Measurements from ENCODE around the gene MBNL1. TPM values are rescaled to one million over a fixed set of nuclear protein-coding genes. Genes with fewer than 3 reads are reported as not detected.
A peak's percentile ranks its signal among the peaks of the same experiment; 100 is the strongest.

MBNL1 gene
- total and polyA plus RNA-seq, 5 experiments from 2014 or later, result 298 to 423 (median 370) TPM

- H3K9me3 Mint-ChIP-seq, result peaks cover 0 to 8% (median 0%) of the 10 kb centered on the region in 9 donors
- DNase-seq, result no peak
- H3K4me1 Mint-ChIP-seq, result peaks cover 34 to 76% (median 71%) of the 10 kb centered on the region in 4 donors
- H3K36me3 Mint-ChIP-seq, result peaks cover 0 to 6% (median 0%) of the 10 kb centered on the region in 3 donors
- no peaks in the 10 kb centered on the region for H3K27me3 Mint-ChIP-seq
- H3K4me3 Mint-ChIP-seq, result peak overlapping the region in 9 of 10 donors; percentile 11 to 82 (median 54)
- POLR2A ChIA-PET, result interaction anchor here (10.3 to 12.9 kb wide), 2 partner anchors 9 to 16 kb away, joined by 123 to 194 read pairs; partner anchors contain the start of gene MBNL1
- H3K27ac Mint-ChIP-seq, result peak overlapping the region; percentile 76 to 98 (median 91)
- no peak for ATAC-seq
Observed at GRCh38 chr3:152253514-152253913, 15.2 kb upstream of the MBNL1 start.

- H3K4me1 Mint-ChIP-seq, result peaks cover 37 to 81% (median 76%) of the 10 kb centered on the region in 4 donors
- peak overlapping the region; percentile 76 to 98 (median 91) for H3K27ac Mint-ChIP-seq
- POLR2A ChIA-PET, result interaction anchor here (1.2 to 12.9 kb wide), 5 partner anchors 10 to 55 kb away, joined by 3 to 194 read pairs (median 13); partner anchors contain the start of gene MBNL1
- peak overlapping the region; percentile 4 to 82 (median 61) for H3K4me3 Mint-ChIP-seq
- DNase-seq (no peak), ATAC-seq (no peak)
- H3K9me3 Mint-ChIP-seq, result peaks cover 0 to 8% (median 0%) of the 10 kb centered on the region in 9 donors
- no peaks in the 10 kb centered on the region for H3K27me3 Mint-ChIP-seq
- peaks cover 0 to 6% (median 0%) of the 10 kb centered on the region in 3 donors for H3K36me3 Mint-ChIP-seq
Observed at GRCh38 chr3:152254041-152254440, 14.7 kb upstream of the MBNL1 start.

DNA sequence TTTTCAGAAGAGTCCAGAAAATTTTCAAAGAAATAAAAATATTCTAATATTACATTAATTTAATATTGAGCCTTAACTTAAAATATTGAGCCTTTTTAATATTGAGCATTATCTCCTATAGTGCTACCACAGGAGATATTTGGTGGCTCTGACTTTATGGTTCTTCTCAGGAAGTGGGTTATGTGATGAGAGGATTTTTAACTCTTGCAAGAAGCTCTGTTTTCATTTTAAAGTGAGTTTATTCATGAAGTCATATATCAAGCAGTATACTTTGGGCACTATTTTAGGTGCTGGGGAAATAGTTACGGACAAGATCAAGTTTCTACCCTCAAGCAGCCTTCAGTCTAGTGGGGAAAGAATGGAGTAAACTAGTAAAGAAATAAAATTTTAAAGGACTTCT is 13.4 kb upstream of the MBNL1 start:
- DNase-seq, result peak in 1 of 10 donors; percentile 49
- H3K27ac Mint-ChIP-seq, result peak overlapping the region; percentile 88 to 98 (median 92)
- peak overlapping the region; percentile 59 to 84 (median 78) for H3K4me3 Mint-ChIP-seq
- H3K27me3 Mint-ChIP-seq, result no peaks in the 10 kb centered on the region
- peak; percentile 12 to 32 for ATAC-seq
- POLR2A ChIA-PET, result interaction anchor here (0.9 to 12.9 kb wide), 6 partner anchors 11 to 56 kb away, joined by 3 to 194 read pairs (median 9); partner anchors contain the start of gene MBNL1
- H3K9me3 Mint-ChIP-seq, result peaks cover 0 to 8% (median 0%) of the 10 kb centered on the region in 9 donors
- H3K4me1 Mint-ChIP-seq, result peaks cover 43 to 93% (median 86%) of the 10 kb centered on the region in 4 donors
- peaks cover 0 to 6% (median 0%) of the 10 kb centered on the region in 3 donors for H3K36me3 Mint-ChIP-seq

DNA sequence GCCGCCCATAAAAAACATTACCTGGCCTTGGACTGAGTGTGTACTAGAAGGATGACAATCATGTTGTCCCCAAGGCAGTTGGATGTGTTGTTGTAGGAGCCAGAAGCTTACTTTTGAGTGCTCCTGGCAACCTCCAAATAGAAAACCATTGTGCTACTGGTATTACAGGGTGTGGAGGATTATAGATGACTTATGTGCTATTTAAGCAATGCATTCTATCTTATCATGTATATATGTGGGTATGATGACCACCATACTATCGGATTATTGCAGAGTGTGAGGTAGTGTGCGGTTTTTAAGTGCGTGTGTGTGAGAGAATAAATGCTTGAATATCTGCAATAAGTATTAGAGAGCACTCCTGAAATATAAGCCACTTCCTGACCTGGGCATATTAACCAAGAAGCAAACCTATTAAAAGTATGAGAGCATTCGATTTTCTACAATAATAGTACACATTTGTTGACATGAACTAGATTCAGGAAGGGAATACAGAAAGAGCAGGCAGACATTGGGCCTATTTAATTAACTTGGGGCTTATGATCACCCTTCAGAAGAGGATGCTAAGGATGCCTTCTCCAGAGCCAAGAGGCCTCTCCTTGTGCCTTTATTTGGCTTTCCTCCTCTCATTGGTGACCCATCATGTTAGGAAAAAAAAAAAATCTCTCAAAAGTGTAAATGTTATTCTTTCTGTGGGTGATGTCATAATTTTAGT is 11.7 kb upstream of the MBNL1 start:
- no peak for DNase-seq
- Mint-ChIP-seq H3K27me3 (no peaks in the 10 kb centered on the region), H3K36me3 (peaks cover 0 to 7% (median 0%) of the 10 kb centered on the region in 3 donors), H3K4me1 (peaks cover 42 to 95% (median 91%) of the 10 kb centered on the region in 4 donors), H3K9me3 (peaks cover 0 to 2% (median 0%) of the 10 kb centered on the region in 9 donors), H3K4me3 (peak overlapping the region; percentile 46 to 82 (median 70)), H3K27ac (peak overlapping the region; percentile 89 to 98 (median 92))
- peak; percentile 8 to 24 for ATAC-seq
- POLR2A ChIA-PET, result interaction anchor here (0.5 to 12.9 kb wide), 6 partner anchors 12 to 69 kb away, joined by 3 to 194 read pairs (median 3); partner anchors contain the start of gene MBNL1

DNA sequence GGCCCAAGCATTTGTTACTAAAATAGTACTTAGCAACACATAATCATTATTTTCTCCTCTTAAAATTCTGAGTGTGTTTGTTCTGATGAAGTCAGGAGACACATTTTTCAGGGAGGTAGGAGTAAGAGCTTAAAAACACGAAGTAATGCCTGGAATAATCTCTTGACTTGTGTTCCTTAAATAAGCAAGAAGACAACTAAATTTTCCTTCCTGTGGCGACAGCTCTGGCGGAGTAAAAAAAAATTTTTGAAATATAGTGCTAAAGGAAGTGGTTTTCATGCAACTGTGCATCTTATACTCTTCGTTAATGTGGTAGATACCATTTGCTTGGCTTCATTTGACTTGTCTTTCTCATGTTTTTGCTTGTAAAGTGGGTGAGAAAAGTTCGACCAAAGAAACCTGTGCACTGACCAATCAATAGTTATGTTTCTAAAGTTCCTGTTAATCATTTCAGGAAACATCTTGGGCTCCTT is 11.1 kb upstream of the MBNL1 start:
- ATAC-seq, result peak; percentile 41 to 65
- H3K36me3 Mint-ChIP-seq, result peaks cover 0 to 10% (median 3%) of the 10 kb centered on the region in 3 donors

GRCh38 chr3:152258448-152259393 is 10.0 kb upstream of the MBNL1 start:
- Mint-ChIP-seq H3K27me3 (no peaks in the 10 kb centered on the region), H3K4me3 (peak overlapping the region; percentile 60 to 88 (median 82)), H3K36me3 (peaks cover 0 to 8% (median 3%) of the 10 kb centered on the region in 3 donors), H3K27ac (peak overlapping the region; percentile 93 to 99 (median 96)), H3K4me1 (peaks cover 33 to 88% (median 84%) of the 10 kb centered on the region in 4 donors), H3K9me3 (peaks cover 0 to 2% (median 0%) of the 10 kb centered on the region in 9 donors)
- POLR2A ChIA-PET, result interaction anchor here (0.5 to 12.9 kb wide), 7 partner anchors 10 to 188 kb away, joined by 3 to 194 read pairs (median 3); partner anchors contain the start of gene MBNL1
- ATAC-seq, result peak; percentile 68 to 74
- DNase-seq, result peak in 9 of 10 donors; percentile 29 to 86 (median 59)

More for the DNA sequence above, 11.1 kb upstream of the MBNL1 start:
- Mint-ChIP-seq H3K4me1 (peaks cover 43 to 94% (median 90%) of the 10 kb centered on the region in 4 donors), H3K27ac (peak overlapping the region; percentile 89 to 98 (median 92)), H3K9me3 (peaks cover 0 to 2% (median 0%) of the 10 kb centered on the region in 9 donors), H3K4me3 (peak overlapping the region; percentile 46 to 82 (median 70)), H3K27me3 (no peaks in the 10 kb centered on the region)
- peak in 5 of 10 donors; percentile 47 to 77 (median 66) for DNase-seq
- POLR2A ChIA-PET, result interaction anchor here (0.5 to 12.9 kb wide), 7 partner anchors 12 to 59 kb away, joined by 3 to 194 read pairs (median 3); partner anchors contain the start of gene MBNL1

DNA sequence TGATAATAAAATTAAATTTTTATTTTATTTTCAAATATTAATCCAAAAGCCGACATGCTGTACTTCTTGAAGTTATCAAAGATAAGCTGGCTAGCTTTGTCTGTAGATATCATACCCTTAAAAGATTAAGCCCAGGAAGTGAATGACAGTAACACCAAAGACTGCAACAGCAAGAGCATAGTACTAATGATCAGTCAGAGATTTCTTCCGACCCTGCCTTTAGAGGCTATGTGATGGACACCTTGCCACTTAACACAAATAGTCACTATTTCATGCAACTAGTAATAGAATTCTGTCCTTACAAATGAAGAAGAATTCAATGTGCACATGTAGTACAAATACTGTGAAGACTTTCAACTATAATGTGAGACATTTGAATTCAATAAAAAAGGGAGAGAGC is 9.3 kb upstream of the MBNL1 start:
- peaks cover 0 to 5% (median 0%) of the 10 kb centered on the region in 9 donors for H3K9me3 Mint-ChIP-seq
- H3K36me3 Mint-ChIP-seq, result peaks cover 0 to 10% (median 6%) of the 10 kb centered on the region in 3 donors
- H3K27ac Mint-ChIP-seq, result peak overlapping the region; percentile 86 to 99 (median 92)
- DNase-seq (no peak), ATAC-seq (peak in 1 of 2 donors; percentile 16)
- H3K4me1 Mint-ChIP-seq, result peaks cover 33 to 88% (median 84%) of the 10 kb centered on the region in 4 donors
- H3K27me3 Mint-ChIP-seq, result no peaks in the 10 kb centered on the region
- peak overlapping the region in 9 of 10 donors; percentile 59 to 82 (median 75) for H3K4me3 Mint-ChIP-seq
- POLR2A ChIA-PET, result interaction anchor here (1.2 to 12.9 kb wide), 3 partner anchors 10 to 66 kb away, joined by 4 to 194 read pairs (median 123); partner anchors contain the start of gene MBNL1

- DNase-seq (no peak), ATAC-seq (no peak)
- H3K9me3 Mint-ChIP-seq, result peaks cover 0 to 5% (median 0%) of the 10 kb centered on the region in 9 donors
- H3K4me3 Mint-ChIP-seq, result peak overlapping the region in 9 of 10 donors; percentile 45 to 82 (median 61)
- H3K27ac Mint-ChIP-seq, result peak overlapping the region; percentile 75 to 99 (median 92)
- no peaks in the 10 kb centered on the region for H3K27me3 Mint-ChIP-seq
- POLR2A ChIA-PET, result interaction anchor here (1.2 to 12.9 kb wide), 3 partner anchors 9 to 66 kb away, joined by 4 to 194 read pairs (median 123); partner anchors contain the start of gene MBNL1
- H3K4me1 Mint-ChIP-seq, result peaks cover 33 to 86% (median 82%) of the 10 kb centered on the region in 4 donors
- H3K36me3 Mint-ChIP-seq, result peaks cover 0 to 11% (median 6%) of the 10 kb centered on the region in 3 donors
Observed at GRCh38 chr3:152260026-152260425, 8.7 kb upstream of the MBNL1 start.

- Mint-ChIP-seq H3K27ac (peak overlapping the region; percentile 11 to 96 (median 88)), H3K9me3 (peaks cover 0 to 4% (median 0%) of the 10 kb centered on the region in 9 donors), H3K36me3 (peaks cover 0 to 11% (median 6%) of the 10 kb centered on the region in 3 donors), H3K4me3 (peak overlapping the region in 9 of 10 donors; percentile 29 to 82 (median 50)), H3K4me1 (peaks cover 30 to 87% (median 80%) of the 10 kb centered on the region in 4 donors), H3K27me3 (no peaks in the 10 kb centered on the region)
- DNase-seq (no peak), ATAC-seq (no peak)
- POLR2A ChIA-PET, result interaction anchor here (0.6 to 12.9 kb wide), 4 partner anchors 9 to 781 kb away, joined by 5 to 194 read pairs (median 65); partner anchors contain the start of gene MBNL1
Observed at GRCh38 chr3:152260529-152260928, 8.2 kb upstream of the MBNL1 start.

GRCh38 chr3:152261329-152261728 is 7.4 kb upstream of the MBNL1 start:
- Mint-ChIP-seq H3K27ac (peak overlapping the region; percentile 11 to 93 (median 78)), H3K9me3 (peaks cover 0 to 4% (median 0%) of the 10 kb centered on the region in 9 donors), H3K4me3 (peak overlapping the region in 3 of 10 donors; percentile 6 to 82 (median 12)), H3K27me3 (no peaks in the 10 kb centered on the region), H3K36me3 (peaks cover 0 to 11% (median 6%) of the 10 kb centered on the region in 3 donors), H3K4me1 (peaks cover 29 to 86% (median 78%) of the 10 kb centered on the region in 4 donors)
- POLR2A ChIA-PET, result interaction anchor here (0.6 to 12.9 kb wide), 6 partner anchors 8 to 780 kb away, joined by 3 to 194 read pairs (median 6); partner anchors contain the start of gene MBNL1
- no peak for ATAC-seq
- DNase-seq, result no peak

DNA sequence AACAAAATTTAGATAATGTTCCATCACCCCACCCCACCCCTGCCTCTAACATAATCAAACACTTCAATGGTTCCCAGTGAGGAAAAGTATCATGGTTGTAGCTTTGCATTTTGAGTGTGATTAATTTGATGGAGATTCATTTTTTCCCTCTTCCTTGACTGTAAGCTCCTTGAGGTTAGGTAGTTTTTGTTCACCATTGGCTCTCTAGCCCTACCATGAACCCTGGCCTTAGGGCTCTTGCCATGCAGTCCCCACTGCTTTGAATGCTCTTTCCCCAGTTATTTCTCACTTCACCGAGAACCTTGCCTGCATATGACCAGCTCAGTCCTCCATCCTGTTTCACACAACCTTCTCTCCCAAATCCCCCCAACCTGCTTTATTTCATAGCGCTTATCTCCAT is 5.0 kb upstream of the MBNL1 start:
- H3K4me3 Mint-ChIP-seq, result peak overlapping the region in 7 of 10 donors; percentile 1 to 55 (median 17)
- peaks cover 40 to 85% (median 76%) of the 10 kb centered on the region in 4 donors for H3K4me1 Mint-ChIP-seq
- ATAC-seq, result no peak
- peaks cover 0 to 11% (median 6%) of the 10 kb centered on the region in 3 donors for H3K36me3 Mint-ChIP-seq
- no peak for DNase-seq
- POLR2A ChIA-PET, result interaction anchor here (0.8 to 12.9 kb wide), 2 partner anchors 20 to 37 kb away, joined by 4 to 123 read pairs; no protein-coding TSS in a partner anchor
- H3K27ac Mint-ChIP-seq, result peak overlapping the region in 9 of 10 donors; percentile 46 to 93 (median 70)
- H3K9me3 Mint-ChIP-seq, result peaks cover 0 to 4% (median 0%) of the 10 kb centered on the region in 9 donors
- no peaks in the 10 kb centered on the region for H3K27me3 Mint-ChIP-seq

Measured in naive thymus-derived CD8-positive, alpha-beta T cell (primary cell).